H1 (cell line): Measurements from ENCODE around the gene TSC2. TPM values are rescaled to one million over a fixed set of nuclear protein-coding genes. Genes with fewer than 3 reads are reported as not detected.

ENCODE experiments used
- CREB1 ChIP-seq: IDR thresholded peaks from 2 replicates; pipeline ENCODE4 v1.6.1; 2012; ENCODE audit warnings: inconsistent platforms
- CTBP2 ChIP-seq: IDR thresholded peaks from 2 replicates; pipeline ENCODE4 v1.7.0; 2011; ENCODE audit warnings: borderline replicate concordance, mild to moderate bottlenecking, moderate library complexity, mixed read lengths, low read length; ENCODE audit not compliant: insufficient read depth, insufficient read length
- KDM1A ChIP-seq: fragments of 200-600, 300-600 bp; sonication (generic); IDR thresholded peaks from 2 replicates; pipeline ENCODE4 v1.7.1; 2016; ENCODE audit warnings: mild to moderate bottlenecking, low read length, borderline replicate concordance
- POLR2A ChIP-seq, 2 experiments: IDR thresholded peaks; 1 replicate in 1 of 2; 2 replicates in 1 of 2; pipeline ENCODE4 v1.6.1; 2011; ENCODE audit warnings: low read depth in 2 of 2, low read length in 2 of 2, mild to moderate bottlenecking in 2 of 2; ENCODE audit errors: control extremely low read depth in 1 of 2
- POU5F1 ChIP-seq: IDR thresholded peaks from 2 replicates; pipeline ENCODE4 v1.6.1; 2011; ENCODE audit warnings: low read depth, mild to moderate bottlenecking, low read length, moderate library complexity
- RBBP5 ChIP-seq: IDR thresholded peaks from 2 replicates; pipeline ENCODE4 v1.7.1; 2012; ENCODE audit warnings: low read depth, mild to moderate bottlenecking, inconsistent platforms, low read length, moderate library complexity, borderline replicate concordance
- SAP30 ChIP-seq: fragments of 300-600 bp; sonication (generic); IDR thresholded peaks from 2 replicates; pipeline ENCODE4 v1.7.1; 2012; ENCODE audit warnings: low read length, moderate library complexity, mild to moderate bottlenecking, inconsistent platforms; ENCODE audit not compliant: insufficient read depth, insufficient replicate concordance
- SIN3A ChIP-seq, 2 experiments: IDR thresholded peaks in 1 of 2; conservative IDR thresholded peaks in 1 of 2; 2 replicates each; pipeline ENCODE4 v1.6.1; 2011 to 2012; ENCODE audit warnings: low read length in 2 of 2, improper control_type of control experiment in 1 of 2, low read depth in 1 of 2, mild to moderate bottlenecking in 1 of 2
- SP1 ChIP-seq: IDR thresholded peaks from 2 replicates; pipeline ENCODE4 v1.6.1; 2011; ENCODE audit warnings: low read depth, low read length
- SP4 ChIP-seq: IDR thresholded peaks from 2 replicates; pipeline ENCODE4 v1.6.1; 2012; ENCODE audit warnings: low read length, inconsistent platforms
- SRF ChIP-seq: IDR thresholded peaks from 2 replicates; pipeline ENCODE4 v1.6.1; 2011; ENCODE audit warnings: mild to moderate bottlenecking, low read depth, low read length, moderate library complexity
- ZNF274 ChIP-seq: IDR thresholded peaks from 2 replicates; pipeline ENCODE4 v1.7.0; 2012; ENCODE audit warnings: low read length, borderline replicate concordance; ENCODE audit errors: extremely low read depth
- polyA plus RNA-seq, 7 experiments: library from polyadenylated mRNA; depleted of rRNA in 3 of 7; stranded (reverse) in 5 of 7; unstranded in 2 of 7; fragments of >200 nt in 5 of 7; fragments of 200-250 nt in 2 of 7; gene quantifications; 1 replicate in 5 of 7; 2 replicates in 1 of 7; 4 replicates in 1 of 7; pipeline versions ENCODE4 v1.2.1 to v1.2.3, GENCODE V29; 2011 to 2013; ENCODE audit warnings: missing spikeins in 2 of 7, mixed read lengths in 2 of 7
- total RNA-seq: library from RNA; stranded (reverse); fragmentation: NEBNext Ultra II Directional; extraction: Animal tissue kit (Norgen Biotek cat#: 25700); gene quantifications from 2 replicates; pipeline ENCODE4 v1.2.1, GENCODE V29; 2021
- TF ChIP-seq, protein P1 (sequence below): IDR thresholded peaks from 2 replicates; pipeline ENCODE4 v1.6.1; 2012; ENCODE audit warnings: inconsistent platforms

Gene TSC2
- total and polyA plus RNA-seq, 2 of the 8 experiments (the other 6 are each of a cell fraction or from before 2014, with no cell fraction given) = 65.9 to 96.6 TPM

DNA sequence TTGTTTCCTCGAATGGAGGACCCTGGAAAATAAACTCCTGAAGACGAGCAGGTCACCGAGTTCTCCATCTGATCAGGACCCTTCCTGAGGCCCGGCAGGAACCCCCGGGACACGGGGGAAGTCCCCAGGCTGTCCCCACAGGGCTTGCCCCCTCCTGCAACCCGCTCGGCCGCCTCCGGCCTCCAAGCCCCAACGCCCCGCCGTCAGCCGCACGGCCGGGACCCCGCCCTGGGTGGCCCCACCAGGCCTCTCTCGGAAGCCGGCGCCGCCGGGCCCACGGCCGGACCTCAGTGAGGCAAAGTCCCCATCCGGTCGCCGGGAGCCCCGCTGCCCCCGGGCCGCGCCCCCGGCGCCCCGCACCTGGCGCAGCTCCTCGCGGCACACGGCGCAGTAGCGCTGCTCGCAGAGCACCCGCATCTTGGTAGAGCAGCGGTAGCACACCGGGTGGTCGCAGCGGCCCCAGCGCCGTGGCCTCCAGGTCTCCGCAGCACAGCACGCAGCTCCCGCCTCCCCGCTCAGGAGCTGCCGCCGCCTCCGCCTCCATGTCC lies 38.5 kb upstream of the TSC2 start (continued):
- TF ChIP-seq POLR2A (IDR thresholded peaks at IDR 0.05; ENCODE audit: control extremely low read depth in 1 of 2, low read depth in 2 of 2, low read length in 2 of 2) (no peak), SIN3A (conservative IDR thresholded peaks at IDR 0.05 in 1 of 2, IDR thresholded peaks at IDR 0.05 in 1 of 2; ENCODE audit: low read depth in 1 of 2, low read length in 2 of 2) (0 out of 4 replicates have a peak, but pooled peaks of 1 of the 2 experiments have one; percentile 17), SAP30 (no peak), SP1 (no peak), KDM1A (no peak), CTBP2 (no peak), SP4 (no peak), POU5F1 (no peak), ZNF274 (no peak), CREB1 (no peak), RBBP5 (0 out of 2 replicates have a peak, but pooled peaks have one; percentile 11), SRF (no peak)
- TF ChIP-seq, protein P1, sequence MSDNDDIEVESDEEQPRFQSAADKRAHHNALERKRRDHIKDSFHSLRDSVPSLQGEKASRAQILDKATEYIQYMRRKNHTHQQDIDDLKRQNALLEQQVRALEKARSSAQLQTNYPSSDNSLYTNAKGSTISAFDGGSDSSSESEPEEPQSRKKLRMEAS = no peak
